ENCODE results near the gene PFKM.

GRCh38 chr12:48086327-48086726 lies 32.8 kb upstream of the PFKM start:
- TF ChIP-seq CTCF (IDR thresholded peaks at IDR 0.05): no peak
- no peak for TF ChIP-seq POLR2AphosphoS5 (IDR thresholded peaks at IDR 0.05)
